DND-41 (cell line): ENCODE data around the gene STK32C.

Experiments used
- EZH2 ChIP-seq: IDR thresholded peaks from 3 replicates; pipeline ENCODE4 v1.6.1; 2012; ENCODE audit warnings: borderline replicate concordance, low read depth, mild to moderate bottlenecking, moderate library complexity, low read length, inconsistent platforms; ENCODE audit not compliant: severe bottlenecking
- TF ChIP-seq, protein P1 (sequence below): IDR thresholded peaks from 2 replicates; pipeline ENCODE4 v1.5.1; 2012; ENCODE audit warnings: borderline replicate concordance, low read length, moderate library complexity, mild to moderate bottlenecking; ENCODE audit not compliant: poor library complexity, severe bottlenecking; ENCODE audit errors: extremely low read depth

DNA sequence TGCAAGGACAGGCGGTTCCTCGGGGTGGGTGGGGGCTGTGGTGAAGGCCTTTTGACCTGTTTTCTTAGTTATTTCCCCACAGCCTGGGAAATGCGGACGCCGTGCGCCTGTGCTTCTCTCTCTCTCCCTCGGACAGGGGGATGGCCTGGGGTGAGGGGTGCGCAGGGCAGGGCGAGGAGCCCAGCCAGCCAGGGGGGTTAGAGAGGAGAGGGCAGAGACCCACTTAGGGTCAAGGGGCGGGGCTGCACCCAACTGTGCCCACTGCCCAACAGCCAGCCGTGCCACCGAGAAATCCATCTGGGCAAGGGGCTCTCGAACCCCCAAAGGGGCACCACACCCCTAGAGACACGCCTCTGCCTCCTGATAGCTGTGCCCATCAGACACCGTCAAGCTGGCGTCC, 67.2 kb downstream of the STK32C start:
- TF ChIP-seq, protein P1, sequence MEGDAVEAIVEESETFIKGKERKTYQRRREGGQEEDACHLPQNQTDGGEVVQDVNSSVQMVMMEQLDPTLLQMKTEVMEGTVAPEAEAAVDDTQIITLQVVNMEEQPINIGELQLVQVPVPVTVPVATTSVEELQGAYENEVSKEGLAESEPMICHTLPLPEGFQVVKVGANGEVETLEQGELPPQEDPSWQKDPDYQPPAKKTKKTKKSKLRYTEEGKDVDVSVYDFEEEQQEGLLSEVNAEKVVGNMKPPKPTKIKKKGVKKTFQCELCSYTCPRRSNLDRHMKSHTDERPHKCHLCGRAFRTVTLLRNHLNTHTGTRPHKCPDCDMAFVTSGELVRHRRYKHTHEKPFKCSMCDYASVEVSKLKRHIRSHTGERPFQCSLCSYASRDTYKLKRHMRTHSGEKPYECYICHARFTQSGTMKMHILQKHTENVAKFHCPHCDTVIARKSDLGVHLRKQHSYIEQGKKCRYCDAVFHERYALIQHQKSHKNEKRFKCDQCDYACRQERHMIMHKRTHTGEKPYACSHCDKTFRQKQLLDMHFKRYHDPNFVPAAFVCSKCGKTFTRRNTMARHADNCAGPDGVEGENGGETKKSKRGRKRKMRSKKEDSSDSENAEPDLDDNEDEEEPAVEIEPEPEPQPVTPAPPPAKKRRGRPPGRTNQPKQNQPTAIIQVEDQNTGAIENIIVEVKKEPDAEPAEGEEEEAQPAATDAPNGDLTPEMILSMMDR = no peak
- TF ChIP-seq EZH2 = no peak
